Astrocyte of the hippocampus (primary cell): ENCODE data around the gene DCP1B.
A peak's percentile ranks its signal among the peaks of the same experiment; 100 is the strongest.

Source experiments
- DNase-seq: peaks from one replicate; pipeline ENCODE4 v3.0.0; 2011; ENCODE audit warnings: low read depth, low spot score

The DCP1B gene

DNA sequence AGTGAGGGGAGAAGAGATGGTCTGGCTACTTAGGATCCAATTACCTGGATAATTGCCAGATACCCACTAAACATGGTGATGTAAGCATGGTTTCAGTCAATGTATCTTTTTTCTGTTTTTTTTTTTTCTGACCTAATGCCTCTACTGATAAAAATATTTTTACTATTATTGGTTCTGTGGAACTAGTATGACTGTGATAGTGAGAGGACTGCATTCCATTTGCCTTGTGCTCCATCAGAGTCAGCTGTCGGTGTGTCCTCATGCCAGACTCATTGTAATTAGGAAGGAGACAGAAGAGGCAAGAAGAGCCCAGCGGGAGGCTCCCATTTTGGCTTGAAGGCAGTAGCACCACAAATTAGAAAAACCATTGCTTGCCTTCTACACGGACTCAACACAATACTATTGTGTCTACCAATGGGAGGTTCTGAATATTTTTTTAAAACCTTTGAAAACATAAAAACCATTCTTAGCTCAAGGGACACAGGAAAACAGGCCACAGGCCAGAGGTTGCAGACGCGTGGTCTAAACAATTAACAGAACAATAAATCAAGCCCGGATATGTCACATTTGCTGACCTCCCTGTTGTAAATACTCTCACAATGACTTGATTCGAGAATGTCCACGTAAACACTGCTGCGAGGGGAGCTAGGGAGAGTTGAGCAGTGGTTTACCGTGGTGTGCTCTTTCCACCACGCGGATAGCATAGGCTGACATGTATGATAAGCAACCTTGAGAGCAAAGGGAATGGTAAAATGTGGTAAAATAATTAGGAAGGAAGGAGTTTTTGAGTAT is 13.5 kb upstream of the DCP1B start:
- no peak for DNase-seq

DNA sequence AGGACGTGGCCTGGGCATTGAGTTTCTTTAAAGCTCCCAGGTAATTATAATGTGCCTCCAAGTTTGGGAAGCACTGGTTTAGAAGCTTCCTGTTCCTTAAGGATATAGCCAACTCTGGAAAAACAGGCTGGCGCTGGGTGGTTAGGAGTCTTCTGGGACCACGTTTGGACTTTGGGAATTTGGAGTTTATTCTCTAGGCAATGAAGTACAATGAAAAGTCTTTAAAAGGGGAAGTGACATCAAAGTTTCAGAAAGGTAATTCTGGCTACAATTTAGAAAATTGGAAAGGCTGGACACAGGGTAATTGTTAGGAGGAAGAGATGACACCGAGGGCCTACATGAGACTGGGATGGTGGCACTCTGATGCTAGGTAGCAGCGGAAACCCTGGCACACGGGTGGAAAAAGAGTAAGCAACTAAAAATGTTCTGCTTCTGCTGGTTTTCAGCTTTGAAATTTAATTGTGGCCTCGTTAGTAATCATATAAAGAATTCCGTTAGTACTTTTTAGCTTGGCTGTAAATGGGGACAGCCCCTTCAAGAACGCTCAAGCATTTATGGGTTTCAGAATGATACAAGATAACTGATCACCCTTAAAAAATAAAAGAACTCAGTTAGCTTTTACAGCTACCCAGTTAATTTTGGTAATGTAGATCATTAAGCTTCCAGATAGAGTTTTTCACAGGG is 12.7 kb upstream of the DCP1B start:
- DNase-seq = no peak

DNA sequence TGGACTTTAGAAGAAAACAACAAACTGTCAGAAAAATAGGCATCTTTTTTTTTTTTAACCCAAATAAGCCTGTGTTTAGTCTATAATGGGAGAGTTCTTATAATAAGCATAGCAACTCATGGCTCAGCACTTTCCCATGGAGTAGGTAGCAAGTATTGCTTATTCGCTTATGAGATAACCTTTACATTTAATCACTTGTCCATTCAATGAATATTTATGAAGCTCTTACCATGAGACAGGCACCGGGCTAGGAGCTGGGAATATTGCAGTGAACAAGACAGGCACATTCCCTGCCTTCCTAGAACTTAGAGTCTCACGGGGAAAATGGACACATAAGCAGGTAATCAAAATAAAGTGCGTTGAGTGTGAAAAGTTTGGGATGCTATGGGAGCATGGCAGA is 10.0 kb upstream of the DCP1B start:
- DNase-seq = no peak

- no peak for DNase-seq
Observed at GRCh38 chr12:2013527-2014223, 9.4 kb upstream of the DCP1B start.

DNA sequence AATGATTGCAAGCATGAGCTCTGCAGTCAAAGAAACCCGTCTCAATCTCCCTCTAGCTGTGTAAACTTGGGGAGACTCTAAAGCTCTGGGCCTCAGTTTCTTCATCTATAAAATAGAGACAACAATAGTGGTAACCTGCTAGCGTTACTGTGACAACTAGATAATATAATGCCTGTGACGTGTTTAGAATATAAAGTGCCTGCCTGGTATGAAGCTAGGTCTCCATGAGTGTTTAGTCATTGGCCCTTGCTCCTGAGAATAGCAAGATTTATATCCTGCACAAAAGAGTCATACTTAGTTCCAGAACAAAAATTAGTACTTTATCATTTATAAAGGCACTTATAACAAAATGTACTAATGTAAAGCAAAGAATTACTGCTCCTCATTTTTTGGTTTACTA is 8.8 kb upstream of the DCP1B start:
- DNase-seq = no peak

GRCh38 chr12:2011643-2012607 is 7.7 kb upstream of the DCP1B start:
- no peak for DNase-seq

GRCh38 chr12:2009623-2010022 is 5.4 kb upstream of the DCP1B start:
- DNase-seq = no peak

GRCh38 chr12:2008677-2009076 is 4.4 kb upstream of the DCP1B start:
- DNase-seq = no peak

- no peak for DNase-seq
Observed at GRCh38 chr12:2003676-2004112, 563 bp downstream of the DCP1B start.

DNA sequence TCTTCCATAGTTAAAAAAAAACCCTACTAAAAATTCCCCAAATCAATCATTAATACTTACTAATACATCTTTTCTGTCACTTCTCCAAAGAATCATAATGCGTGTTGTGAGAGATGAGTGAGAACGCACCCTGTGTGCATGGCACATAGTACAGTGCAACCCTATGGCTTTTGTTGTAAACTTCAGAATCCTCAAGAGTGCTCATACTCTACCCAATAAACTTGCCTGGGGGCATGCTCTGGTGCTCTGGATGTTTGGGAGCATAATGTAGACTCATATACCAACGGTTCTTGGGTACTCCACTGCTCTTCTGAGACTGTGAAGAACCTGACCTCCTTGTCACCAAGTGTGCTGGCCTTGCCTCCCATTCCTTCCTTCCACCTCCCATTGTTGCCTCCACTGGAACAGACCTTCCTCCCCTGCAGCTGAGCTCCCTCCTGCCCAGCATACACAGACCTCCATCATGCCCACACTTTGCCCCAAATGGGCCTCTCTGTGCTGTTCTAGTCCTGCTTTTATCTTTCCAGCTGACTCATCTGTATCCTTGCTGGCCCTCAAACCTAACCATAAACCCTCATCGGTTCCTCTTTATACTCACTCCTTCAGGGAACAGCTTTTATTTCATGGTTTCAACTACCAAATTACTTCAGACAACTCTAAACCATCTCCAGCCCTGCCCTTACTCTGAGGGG is 8.9 kb downstream of the DCP1B start:
- DNase-seq = no peak

- no peak for DNase-seq
Observed at GRCh38 chr12:1994429-1995143, 9.7 kb downstream of the DCP1B start.

- DNase-seq = peak; percentile 31
Observed at GRCh38 chr12:1993871-1994371, 10.3 kb downstream of the DCP1B start.

DNA sequence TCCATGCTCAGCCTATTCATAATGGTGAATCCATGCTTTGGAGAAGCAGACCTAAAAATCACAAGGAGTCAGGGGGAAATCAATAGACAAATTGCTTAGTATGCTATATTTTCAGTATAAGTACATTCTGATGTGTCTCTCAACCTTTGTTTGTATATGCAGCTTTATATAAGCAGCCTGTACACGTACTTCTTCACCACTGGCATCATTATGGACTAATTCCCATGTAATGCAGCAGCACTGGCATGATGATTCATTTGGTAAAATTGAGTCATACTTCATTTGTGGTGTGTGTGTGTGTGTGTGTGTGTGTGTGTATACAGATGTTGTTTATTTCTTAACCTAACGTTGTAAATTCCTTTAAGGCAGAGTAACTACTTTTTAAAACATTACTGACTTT is 10.9 kb downstream of the DCP1B start:
- peak; percentile 75 for DNase-seq

GRCh38 chr12:1992732-1993131 is 11.5 kb downstream of the DCP1B start:
- DNase-seq = no peak

DNA sequence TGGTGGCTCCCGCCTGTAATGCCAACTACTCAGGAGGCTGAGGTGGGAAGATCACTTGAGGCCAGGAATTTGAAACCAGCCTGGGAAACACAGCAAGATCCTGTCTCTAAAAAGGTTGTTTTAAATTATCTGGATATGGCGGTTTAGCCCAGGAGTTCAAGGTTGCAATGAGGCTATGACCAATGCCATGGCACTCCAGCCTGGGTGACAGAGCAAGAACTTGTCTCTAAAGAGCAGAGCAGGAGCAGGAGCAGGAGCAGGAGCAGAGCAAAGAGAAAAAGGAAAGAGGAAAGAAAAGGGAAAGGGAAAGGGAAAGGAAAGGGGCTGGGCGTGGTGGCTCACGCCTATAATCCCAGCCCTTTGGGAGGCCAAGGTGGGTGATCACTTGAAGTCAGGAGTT is 15.1 kb downstream of the DCP1B start:
- no peak for DNase-seq

DNA sequence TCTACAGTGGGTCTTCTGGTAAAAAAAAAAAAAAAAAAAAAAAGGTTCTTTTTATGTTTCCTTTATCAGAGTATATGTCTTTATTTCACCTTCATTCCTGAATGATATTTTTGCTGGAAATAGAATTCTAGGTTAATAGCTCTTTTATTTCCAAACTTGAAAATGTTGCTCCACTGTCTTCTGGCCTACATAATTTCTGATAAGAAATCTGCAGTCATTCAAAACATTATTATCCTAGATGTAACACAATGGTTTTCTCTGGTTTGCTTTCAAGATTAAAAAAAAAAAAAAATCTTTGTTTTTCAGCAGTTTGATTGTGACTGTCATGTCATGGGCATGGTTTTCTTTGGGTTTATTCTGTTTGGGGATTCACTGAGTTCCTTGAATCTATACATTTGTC is 19.5 kb downstream of the DCP1B start:
- no peak for DNase-seq

GRCh38 chr12:1980282-1980681 is 24.0 kb downstream of the DCP1B start:
- no peak for DNase-seq

GRCh38 chr12:1978078-1978862 is 26.0 kb downstream of the DCP1B start:
- no peak for DNase-seq

DNA sequence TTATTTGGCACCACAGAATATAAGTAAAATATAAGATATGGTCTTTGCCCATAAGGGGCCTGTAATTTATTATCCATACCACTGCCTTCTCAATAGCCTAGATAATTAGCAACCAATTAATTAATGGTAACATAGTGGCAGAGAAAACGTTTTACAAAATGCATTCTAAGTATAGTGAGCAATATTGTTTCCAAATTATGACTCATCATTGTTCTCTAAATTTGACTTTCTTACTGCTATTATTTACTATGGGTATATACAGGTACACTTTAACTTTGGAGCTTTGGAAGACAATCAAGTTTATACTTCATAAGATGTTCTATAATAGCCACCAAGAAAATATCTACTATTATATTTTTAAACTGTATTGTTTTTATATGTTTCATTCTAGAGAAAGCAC is 26.7 kb downstream of the DCP1B start:
- no peak for DNase-seq
